Left lobe of liver (tissue), 2 donors: ENCODE results near the gene MFAP3. TPM values are rescaled to one million over a fixed set of nuclear protein-coding genes. Genes with fewer than 3 reads are reported as not detected.
"Not testable (repeated sequence)": the region's sequence is repeated elsewhere in the genome, so short reads cannot be mapped to it uniquely, and the experiment has no call there.

Experiments used
- ATAC-seq: fragments of 200-7000 bp; cut with Tn5 transposase; one replicate; pipeline ENCODE4 v1.9.1; 2020; ENCODE audit warnings: mild to moderate bottlenecking, moderate library complexity
- DNase-seq: peaks from one replicate; pipeline ENCODE4 v3.0.0-alpha.2; 2020; ENCODE audit warnings: low spot score
- total RNA-seq: library from RNA; stranded (reverse); gene quantifications from one replicate; pipeline ENCODE4 v1.2.1, GENCODE V29; 2021
- donor health status: DM: no; HTN: no; CAD: no; lungs with moderate emphysema.
- donor health status: DM: no; HTN: yes; CAD: no.

The MFAP3 gene
- total RNA-seq, 1 donor from 2014 or later, result 11.5 TPM

GRCh38 chr5:154049636-154050035, 10.9 kb downstream of the MFAP3 start:
- ATAC-seq (no peak), DNase-seq (no peak)

DNA sequence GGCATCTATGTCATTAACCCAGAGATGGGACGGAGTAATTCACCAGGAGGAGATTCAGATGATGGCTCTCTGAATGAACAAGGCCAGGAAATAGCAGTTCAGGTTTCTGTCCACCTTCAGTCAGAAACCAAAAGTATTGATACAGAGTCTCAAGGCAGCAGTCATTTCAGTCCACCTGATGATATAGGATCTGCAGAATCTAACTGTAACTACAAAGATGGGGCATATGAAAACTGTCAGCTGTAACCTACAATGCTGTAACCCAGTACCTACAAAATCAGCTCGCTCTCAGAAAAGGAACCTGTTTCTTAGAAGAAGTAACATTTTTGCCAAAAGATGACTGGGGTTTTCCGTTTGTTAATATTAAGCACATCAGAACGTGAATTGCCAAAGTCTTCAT, 14.7 kb downstream of the MFAP3 start:
- DNase-seq (no peak), ATAC-seq (no peak)

DNA sequence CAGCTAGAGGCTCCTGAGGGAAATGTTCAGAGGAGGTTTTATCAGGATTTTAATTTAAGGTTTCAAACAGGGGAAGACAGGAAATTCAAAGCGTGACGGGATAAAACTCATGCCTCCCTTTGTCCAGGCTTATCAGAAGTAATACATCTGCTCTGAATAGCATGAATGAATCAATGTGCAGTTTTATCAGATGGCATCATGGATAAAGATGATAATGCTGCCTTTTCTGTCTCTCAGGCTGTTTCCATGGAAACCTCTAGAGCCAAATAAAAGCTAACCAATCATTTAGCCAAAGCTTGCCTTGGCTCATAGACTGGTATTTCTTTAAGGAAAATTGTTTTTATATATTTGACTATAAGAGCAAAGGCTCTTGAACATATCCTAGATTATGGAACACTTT, 16.4 kb downstream of the MFAP3 start:
- ATAC-seq, result no peak
- DNase-seq, result no peak

GRCh38 chr5:154058055-154059038, 19.6 kb downstream of the MFAP3 start:
- DNase-seq, result no peak
- peak; percentile 16 for ATAC-seq

- no peak for DNase-seq
- ATAC-seq, result peak; percentile 91
These were observed 20.3 kb downstream of the MFAP3 start for GRCh38 chr5:154059039-154059430.

GRCh38 chr5:154059583-154059982, 20.8 kb downstream of the MFAP3 start:
- DNase-seq (no peak), ATAC-seq (peak; percentile 15)

- ATAC-seq (no peak), DNase-seq (no peak)
These were observed 21.8 kb downstream of the MFAP3 start for GRCh38 chr5:154060606-154061005.

- no peak for ATAC-seq
- DNase-seq, result no peak
These were observed 24.6 kb downstream of the MFAP3 start for GRCh38 chr5:154063372-154063771.

GRCh38 chr5:154065971-154066370, 27.2 kb downstream of the MFAP3 start:
- ATAC-seq (no peak), DNase-seq (no peak)

DNA sequence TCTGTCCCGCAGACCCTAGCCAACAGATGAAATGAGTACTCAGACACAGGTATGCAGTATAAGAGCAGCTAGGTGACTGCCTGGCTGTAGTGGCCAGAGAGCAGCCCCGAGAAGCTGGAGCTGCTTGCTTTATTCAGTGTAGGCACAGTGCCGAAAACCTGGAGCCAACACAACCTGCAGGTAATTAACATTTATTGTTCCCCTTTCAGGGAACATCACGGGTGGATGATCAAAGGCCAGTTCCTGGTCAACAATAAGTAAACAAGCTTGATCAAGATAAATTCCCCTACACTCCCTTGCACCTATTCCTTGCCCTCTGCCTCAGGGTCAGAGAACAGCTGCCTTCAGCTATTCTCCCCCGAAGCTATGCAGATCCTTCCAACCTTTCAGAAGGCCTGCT, 31.1 kb downstream of the MFAP3 start:
- DNase-seq, ATAC-seq: not testable (repeated sequence)

DNA sequence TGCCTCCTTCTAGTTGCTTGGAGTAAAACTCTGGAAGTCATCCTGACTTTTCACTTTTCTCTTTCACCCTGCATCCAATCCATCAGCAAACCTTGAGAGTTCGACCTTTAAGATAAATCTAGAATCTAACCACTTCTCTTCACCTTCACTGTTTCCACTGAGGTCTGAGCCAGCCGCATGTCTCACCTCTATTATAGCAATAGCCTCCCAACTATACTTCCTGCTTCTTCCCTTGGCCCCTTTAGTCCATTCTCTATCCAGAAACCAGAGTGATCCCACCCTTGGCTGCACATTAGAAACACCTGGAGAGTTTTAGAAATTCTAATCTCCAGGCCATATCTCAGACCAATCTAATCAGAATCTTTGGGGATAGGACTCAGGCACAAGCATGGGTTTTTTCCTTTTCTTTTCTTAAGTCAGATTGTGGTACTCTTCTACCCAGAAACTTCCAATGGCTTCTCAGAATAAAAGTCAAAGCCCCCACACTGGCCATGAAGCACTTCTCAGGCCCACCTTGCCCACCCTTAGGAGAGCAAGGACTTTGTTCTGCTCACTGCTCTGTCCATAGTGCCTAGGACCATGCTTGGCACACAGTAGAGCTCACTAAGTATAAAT, 33.1 kb downstream of the MFAP3 start:
- ATAC-seq (no peak), DNase-seq (no peak)

DNA sequence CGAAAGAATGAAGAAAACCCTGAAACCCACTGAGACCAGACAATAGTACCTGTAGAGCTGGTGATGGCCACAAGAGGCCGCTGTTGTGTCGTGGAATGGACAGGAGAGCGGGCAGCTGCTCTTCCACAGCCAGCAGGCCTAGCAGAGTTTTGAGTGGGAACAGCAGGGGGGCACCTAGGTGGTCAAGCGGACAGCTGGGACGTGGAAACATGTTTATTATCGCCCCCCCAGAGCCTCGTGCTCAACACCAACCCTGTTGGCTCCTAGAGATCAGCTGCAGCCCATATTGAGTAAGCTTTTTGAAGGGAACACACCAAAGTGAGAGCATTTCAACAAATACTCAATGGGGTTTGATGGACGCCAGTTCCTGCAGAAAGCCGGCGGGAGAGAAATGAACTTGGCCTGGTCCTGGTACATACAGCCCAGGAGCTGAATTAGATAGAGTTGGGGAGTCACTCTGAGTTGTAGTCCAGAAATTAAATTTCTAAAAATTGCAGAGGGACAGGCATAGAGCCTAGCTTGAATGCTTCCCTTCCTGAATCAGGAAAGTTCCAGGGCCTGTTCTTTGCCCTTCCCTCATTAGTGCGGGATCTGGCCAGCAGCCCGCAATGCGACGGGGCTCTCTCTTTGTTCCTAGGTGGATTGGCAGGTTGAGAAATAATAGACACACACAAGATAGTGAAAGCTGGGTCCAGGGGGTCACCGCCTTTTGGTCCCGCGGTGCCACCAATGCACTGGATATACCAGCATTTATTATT, 33.8 kb downstream of the MFAP3 start:
- ATAC-seq (peak; percentile 98), DNase-seq (peak; percentile 81)

DNA sequence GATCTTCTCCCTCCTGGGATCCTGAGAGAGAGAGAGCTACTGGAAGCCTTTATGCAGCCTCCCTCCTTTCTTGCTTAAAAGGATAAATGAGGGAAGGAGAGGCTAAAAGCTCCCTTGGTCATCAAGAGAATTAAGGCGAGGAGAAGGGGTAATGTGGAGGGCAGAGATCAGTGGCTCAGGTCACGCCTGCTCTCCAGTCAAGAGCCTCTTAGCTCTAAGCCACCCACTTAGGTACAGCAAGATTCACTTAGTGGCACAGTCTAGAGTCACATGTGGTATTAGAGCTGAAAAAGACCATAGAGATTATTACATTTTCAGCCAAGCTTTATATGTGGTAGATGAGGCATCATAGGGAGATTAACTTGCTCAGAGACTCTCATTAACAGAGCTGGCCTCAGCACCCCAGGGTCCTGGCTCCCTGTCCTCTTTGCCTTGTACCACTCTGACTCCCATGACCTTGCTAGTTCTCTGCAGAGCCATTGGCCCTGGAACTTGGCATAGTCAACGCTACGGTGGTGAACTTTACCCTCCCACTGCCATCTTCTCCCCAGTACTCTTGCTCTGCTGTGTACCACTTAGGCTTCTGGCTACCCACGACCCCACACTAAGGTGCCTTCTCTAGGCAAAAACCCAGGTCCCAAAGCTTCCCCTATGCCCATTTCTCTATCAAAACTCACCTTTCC, 37.6 kb downstream of the MFAP3 start:
- ATAC-seq (peak; percentile 26), DNase-seq (peak; percentile 46)

DNA sequence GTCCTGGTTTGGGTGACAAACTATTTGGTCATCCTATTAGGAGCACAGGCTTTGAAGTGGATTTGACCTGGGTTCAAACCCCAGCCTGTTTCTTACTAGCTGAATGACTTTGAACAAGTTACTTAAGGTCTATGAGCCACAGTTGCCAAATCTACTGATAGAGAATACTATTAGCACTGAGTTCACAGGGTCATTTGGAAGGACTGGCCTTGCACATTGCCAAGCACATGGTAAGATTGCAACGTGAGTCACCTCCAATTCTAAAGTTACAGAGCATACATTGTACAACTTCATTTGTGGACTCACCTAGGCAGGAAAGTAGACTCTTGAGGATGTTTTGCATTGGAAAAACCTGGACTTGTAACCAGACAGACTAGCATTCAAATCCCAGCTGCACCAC, 38.9 kb downstream of the MFAP3 start:
- DNase-seq, result peak; percentile 72
- ATAC-seq, result peak; percentile 89

DNA sequence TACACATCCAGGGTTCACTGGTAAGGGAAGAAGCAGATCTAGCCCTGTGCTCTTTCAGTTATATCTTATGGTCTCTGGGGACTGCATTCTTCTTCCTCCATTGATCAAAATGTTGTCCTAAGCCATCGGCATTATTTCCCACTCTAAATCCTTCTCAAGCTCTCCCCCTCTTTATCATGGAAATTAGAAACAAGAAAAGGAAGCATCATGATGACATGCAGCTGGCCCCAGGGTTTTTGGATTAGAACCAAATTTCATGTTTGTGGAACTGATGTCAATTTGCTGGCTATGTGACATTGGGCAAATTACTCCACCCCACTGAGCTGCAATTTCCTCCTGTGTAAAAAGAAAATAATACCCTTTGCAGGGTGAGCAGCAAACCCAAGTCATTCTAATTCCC, 39.5 kb downstream of the MFAP3 start:
- ATAC-seq (peak; percentile 60), DNase-seq (no peak)

GRCh38 chr5:154081246-154081645, 42.5 kb downstream of the MFAP3 start:
- ATAC-seq (no peak), DNase-seq (no peak)

DNA sequence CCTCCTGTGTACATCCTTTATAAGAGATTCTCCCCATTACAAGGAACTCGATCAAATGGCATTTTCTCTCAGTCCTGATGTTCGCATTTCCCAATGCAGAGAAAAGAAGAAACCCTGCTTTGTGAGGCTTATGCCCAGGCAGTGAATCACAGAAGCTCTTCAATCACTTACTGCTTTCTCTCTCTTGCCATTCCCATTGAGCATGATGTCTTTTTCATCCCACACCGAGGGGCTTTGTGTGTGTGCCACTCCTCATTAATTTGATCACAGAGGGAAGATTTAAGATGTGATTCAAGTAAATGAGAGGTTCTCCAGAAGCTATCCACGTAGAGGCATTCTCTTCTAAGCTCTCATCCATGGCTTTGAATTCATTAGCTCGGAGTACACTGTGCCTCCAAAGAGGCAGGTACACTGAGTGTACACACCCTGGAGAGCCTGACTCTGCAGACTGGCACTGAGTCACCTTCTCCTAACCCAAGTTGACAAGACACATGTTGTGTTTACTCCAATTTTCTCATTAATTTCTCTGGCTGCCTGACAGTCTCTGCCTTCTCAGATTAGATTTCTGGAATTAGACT, 45.4 kb downstream of the MFAP3 start:
- no peak for DNase-seq
- ATAC-seq, result no peak

GRCh38 chr5:154086146-154086545, 47.4 kb downstream of the MFAP3 start:
- ATAC-seq (no peak), DNase-seq (no peak)

DNA sequence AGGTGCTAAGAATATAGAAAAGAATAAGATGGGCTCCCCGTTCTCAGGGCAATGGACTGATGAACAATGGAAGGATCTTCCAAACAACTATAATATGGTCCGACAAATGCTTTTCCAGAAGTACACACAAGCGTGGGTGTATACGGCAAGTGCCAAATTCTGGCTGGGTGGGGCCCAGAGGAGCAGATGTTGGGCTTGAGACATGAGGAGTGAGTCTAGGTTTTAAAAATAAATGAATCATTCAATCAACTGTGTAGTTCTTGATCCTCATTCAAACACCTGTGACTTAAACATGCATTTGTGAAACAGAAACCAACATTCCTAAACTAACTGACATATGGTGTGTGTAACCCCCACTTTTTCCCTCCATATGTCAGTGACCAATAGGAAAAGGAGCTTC, 47.9 kb downstream of the MFAP3 start:
- no peak for ATAC-seq

DNA sequence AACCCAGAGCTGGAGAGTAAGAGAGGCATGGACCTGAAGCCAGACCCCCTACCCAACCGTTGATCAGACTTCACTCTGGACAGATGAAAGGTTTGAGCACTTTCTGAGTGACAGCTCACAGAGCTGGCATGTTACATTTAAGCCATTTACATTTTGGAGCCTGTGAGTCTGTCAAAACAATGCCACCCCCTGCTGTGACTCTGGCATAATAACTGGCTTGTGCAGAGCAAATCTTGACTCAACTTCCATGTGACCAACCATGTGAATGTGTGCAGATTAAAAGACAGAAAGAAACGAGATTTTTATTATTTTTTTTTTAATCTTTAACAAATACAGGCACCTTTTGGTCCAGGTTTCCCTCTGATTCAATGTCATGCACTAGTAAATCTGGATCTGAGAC, 48.5 kb downstream of the MFAP3 start:
- ATAC-seq, result no peak
- DNase-seq, result no peak

More for the DNA sequence above, 47.9 kb downstream of the MFAP3 start:
- DNase-seq, result no peak

GRCh38 chr5:154088801-154089200, 50.0 kb downstream of the MFAP3 start:
- ATAC-seq (no peak), DNase-seq (no peak)
